ENCODE measurements around the gene TMEM151B.

The TMEM151B gene

DNA sequence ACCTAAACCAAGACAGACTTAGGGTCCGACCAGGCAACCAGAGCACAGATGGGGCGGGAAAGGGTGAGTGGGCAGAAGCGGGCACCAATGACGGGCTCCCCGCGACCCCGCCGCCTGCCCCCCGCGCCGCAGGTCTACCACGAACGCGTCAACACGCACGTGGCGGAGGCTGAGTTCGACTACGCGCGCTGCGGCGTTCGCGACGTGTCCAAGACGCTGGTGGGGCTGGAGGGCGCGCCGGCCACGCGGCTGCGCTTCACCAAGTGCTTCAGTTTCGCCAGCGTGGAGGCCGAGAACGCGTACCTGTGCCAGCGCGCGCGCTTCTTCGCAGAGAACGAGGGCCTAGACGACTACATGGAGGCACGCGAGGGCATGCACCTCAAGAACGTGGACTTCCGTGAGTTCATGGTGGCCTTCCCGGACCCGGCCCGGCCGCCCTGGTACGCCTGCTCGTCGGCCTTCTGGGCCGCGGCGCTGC is 5.1 kb downstream of the TMEM151B start:
- no peak for TF ChIP-seq POLR2AphosphoS5 (IDR thresholded peaks at IDR 0.05; ENCODE audit: low read depth, low read length)
- no peak for TF ChIP-seq SIN3A (IDR thresholded peaks at IDR 0.05; ENCODE audit: borderline replicate concordance, insufficient read depth, low read length)
- no peak for TF ChIP-seq TAF1 (IDR thresholded peaks at IDR 0.05; ENCODE audit: borderline replicate concordance, insufficient read depth, low read length)
- TF ChIP-seq, protein P1, sequence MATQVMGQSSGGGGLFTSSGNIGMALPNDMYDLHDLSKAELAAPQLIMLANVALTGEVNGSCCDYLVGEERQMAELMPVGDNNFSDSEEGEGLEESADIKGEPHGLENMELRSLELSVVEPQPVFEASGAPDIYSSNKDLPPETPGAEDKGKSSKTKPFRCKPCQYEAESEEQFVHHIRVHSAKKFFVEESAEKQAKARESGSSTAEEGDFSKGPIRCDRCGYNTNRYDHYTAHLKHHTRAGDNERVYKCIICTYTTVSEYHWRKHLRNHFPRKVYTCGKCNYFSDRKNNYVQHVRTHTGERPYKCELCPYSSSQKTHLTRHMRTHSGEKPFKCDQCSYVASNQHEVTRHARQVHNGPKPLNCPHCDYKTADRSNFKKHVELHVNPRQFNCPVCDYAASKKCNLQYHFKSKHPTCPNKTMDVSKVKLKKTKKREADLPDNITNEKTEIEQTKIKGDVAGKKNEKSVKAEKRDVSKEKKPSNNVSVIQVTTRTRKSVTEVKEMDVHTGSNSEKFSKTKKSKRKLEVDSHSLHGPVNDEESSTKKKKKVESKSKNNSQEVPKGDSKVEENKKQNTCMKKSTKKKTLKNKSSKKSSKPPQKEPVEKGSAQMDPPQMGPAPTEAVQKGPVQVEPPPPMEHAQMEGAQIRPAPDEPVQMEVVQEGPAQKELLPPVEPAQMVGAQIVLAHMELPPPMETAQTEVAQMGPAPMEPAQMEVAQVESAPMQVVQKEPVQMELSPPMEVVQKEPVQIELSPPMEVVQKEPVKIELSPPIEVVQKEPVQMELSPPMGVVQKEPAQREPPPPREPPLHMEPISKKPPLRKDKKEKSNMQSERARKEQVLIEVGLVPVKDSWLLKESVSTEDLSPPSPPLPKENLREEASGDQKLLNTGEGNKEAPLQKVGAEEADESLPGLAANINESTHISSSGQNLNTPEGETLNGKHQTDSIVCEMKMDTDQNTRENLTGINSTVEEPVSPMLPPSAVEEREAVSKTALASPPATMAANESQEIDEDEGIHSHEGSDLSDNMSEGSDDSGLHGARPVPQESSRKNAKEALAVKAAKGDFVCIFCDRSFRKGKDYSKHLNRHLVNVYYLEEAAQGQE (IDR thresholded peaks at IDR 0.05; ENCODE audit: insufficient read depth in 1 of 2, low read depth in 2 of 2, low read length in 2 of 2), result no peak
- no peak for TF ChIP-seq FOXP2 (optimal IDR thresholded peaks at IDR 0.05; ENCODE audit: borderline replicate concordance, extremely low read depth, extremely low read length, insufficient read depth)

DNA sequence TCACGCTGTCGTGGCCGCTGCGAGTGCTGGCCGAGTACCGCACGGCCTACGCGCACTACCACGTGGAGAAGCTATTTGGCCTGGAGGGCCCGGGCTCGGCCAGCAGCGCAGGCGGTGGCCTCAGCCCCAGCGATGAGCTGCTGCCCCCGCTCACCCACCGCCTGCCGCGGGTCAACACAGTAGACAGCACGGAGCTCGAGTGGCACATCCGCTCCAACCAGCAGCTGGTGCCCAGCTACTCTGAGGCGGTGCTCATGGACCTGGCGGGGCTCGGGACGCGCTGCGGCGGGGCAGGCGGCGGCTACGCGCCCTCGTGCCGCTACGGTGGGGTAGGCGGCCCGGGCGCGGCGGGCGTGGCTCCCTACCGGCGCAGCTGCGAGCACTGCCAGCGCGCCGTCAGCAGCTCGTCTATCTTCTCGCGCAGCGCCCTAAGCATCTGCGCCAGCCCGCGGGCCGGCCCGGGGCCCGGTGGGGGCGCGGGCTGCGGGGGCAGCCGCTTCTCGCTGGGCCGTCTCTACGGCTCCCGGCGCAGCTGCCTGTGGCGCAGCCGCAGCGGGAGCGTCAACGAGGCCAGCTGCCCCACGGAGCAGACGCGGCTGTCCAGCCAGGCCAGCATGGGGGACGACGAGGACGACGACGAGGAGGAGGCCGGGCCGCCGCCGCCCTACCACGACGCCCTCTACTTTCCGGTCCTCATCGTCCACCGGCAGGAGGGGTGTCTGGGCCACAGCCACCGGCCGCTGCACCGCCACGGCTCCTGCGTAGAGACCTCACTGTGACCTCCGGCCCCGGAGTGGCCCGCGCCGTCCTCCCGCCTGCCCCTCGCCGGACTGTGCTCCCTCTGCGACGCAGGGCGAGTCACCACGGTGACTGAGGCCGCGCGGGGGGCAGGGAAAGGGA is 5.7 kb downstream of the TMEM151B start:
- TF ChIP-seq TAF1 (IDR thresholded peaks at IDR 0.05; ENCODE audit: borderline replicate concordance, insufficient read depth, low read length) (no peak), POLR2AphosphoS5 (IDR thresholded peaks at IDR 0.05; ENCODE audit: low read depth, low read length) (no peak), SIN3A (IDR thresholded peaks at IDR 0.05; ENCODE audit: borderline replicate concordance, insufficient read depth, low read length) (no peak), FOXP2 (optimal IDR thresholded peaks at IDR 0.05; ENCODE audit: borderline replicate concordance, extremely low read depth, extremely low read length, insufficient read depth) (no peak)
- TF ChIP-seq, protein P1 (IDR thresholded peaks at IDR 0.05; ENCODE audit: insufficient read depth in 1 of 2, low read depth in 2 of 2, low read length in 2 of 2), result no peak

DNA sequence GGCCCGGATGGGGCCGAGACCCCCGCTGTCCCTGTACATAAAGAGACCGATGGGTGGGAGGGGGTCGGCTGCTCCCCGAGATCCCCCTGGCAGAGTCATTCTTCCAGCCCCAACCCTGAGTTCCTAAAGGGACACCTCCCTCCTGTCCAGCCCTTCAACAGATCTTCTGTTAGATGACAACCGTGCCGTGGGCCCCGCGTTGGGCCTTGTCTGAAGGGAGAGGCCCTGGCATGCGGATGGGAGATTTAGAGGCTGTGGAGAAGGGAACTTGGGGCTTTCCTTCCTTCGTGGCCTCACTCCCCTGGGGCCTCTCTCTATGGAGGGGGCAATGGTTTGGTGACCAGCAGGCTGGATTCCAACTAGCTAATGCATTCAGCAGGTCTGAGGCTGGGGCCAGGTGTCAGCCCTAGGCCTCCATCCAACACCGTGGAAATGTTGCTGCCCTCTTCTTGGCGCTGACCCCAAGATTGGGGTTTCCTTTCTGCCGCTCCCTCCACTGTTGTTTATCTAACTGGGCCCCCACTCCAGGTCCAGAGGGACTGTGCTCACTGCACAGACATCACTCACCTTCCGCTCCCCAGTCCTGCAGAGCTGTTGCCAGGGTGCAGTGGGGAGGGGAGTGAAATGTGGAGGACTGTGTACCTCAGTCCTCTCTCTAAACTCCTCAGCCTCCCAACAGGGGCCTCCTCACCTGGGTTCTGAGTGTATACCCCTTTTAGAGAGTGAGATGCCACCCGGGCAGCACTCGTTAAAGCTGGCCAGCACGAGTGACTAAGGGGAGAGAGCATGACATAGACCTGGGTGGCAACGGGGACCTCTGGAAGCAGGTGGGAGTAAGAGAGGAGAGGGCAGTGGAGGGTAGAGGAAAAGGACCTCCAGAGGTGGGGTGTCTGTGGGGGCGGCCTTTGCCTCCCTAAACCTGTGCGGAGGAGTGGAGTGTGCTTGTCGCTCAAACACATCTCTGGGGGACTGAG is 6.7 kb downstream of the TMEM151B start:
- TF ChIP-seq, protein P1 (IDR thresholded peaks at IDR 0.05; ENCODE audit: insufficient read depth in 1 of 2, low read depth in 2 of 2, low read length in 2 of 2), result no peak
- TF ChIP-seq FOXP2 (optimal IDR thresholded peaks at IDR 0.05; ENCODE audit: borderline replicate concordance, extremely low read depth, extremely low read length, insufficient read depth), result no peak
- no peak for TF ChIP-seq TAF1 (IDR thresholded peaks at IDR 0.05; ENCODE audit: borderline replicate concordance, insufficient read depth, low read length)
- no peak for TF ChIP-seq POLR2AphosphoS5 (IDR thresholded peaks at IDR 0.05; ENCODE audit: low read depth, low read length)
- TF ChIP-seq SIN3A (IDR thresholded peaks at IDR 0.05; ENCODE audit: borderline replicate concordance, insufficient read depth, low read length), result no peak

DNA sequence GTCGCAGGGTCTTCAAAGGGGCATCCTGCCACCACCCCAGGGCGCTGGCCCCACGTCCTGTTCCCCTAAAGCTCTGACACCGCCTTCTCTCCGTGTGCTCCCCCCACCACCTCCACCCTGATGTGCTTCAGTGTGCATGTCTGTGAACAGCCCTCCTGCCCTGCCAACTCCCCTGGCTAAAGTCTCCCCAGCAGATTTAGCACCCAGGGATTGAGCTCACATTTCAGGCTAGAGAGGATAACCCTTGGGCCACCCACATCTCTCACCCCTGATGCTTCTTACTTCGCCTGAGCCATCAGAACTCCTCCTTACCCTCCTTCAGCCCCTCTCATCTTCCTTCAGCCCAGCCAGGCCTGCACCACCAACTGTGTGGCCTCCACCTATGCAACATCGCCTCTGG is 7.5 kb downstream of the TMEM151B start:
- TF ChIP-seq SIN3A (IDR thresholded peaks at IDR 0.05; ENCODE audit: borderline replicate concordance, insufficient read depth, low read length) (no peak), POLR2AphosphoS5 (IDR thresholded peaks at IDR 0.05; ENCODE audit: low read depth, low read length) (no peak), FOXP2 (optimal IDR thresholded peaks at IDR 0.05; ENCODE audit: borderline replicate concordance, extremely low read depth, extremely low read length, insufficient read depth) (no peak), TAF1 (IDR thresholded peaks at IDR 0.05; ENCODE audit: borderline replicate concordance, insufficient read depth, low read length) (no peak)
- TF ChIP-seq, protein P1 (IDR thresholded peaks at IDR 0.05; ENCODE audit: insufficient read depth in 1 of 2, low read depth in 2 of 2, low read length in 2 of 2), result no peak

Measured in PFSK-1 (cell line).